ENCODE data around the gene RGS4. TPM values are rescaled to one million over a fixed set of nuclear protein-coding genes. Genes with fewer than 3 reads are reported as not detected.

The RGS4 gene
- total RNA-seq, 1 experiment from 2014 or later, result not detected

- no peaks in the 10 kb centered on the region for H3K27me3 Mint-ChIP-seq (ENCODE audit: low read depth)
- Histone ChIP-seq H3K9ac (ENCODE audit: extremely low read depth, insufficient read length, low read length) (no peak overlapping the region), H3K79me2 (ENCODE audit: insufficient read depth, low read length) (no peaks in the 10 kb centered on the region), H2BK12ac (ENCODE audit: insufficient read length, low read depth, low read length) (no peak overlapping the region), H3K23ac (ENCODE audit: insufficient read length, low read depth, low read length) (no peak overlapping the region), H3K23me2 (ENCODE audit: insufficient read length, low read depth, low read length, poor library complexity, severe bottlenecking) (no peaks in the 10 kb centered on the region), H2BK120ac (ENCODE audit: low read depth, low read length, poor library complexity, severe bottlenecking) (no peak overlapping the region), H3K27ac (ENCODE audit: insufficient read length, low read depth, low read length) (no peak overlapping the region), H3K56ac (ENCODE audit: insufficient read length, low read depth, low read length) (no peak overlapping the region), H3K4me2 (ENCODE audit: insufficient read depth, insufficient read length, low read length) (no peak overlapping the region), H4K91ac (ENCODE audit: insufficient read length, low read depth, low read length) (no peak overlapping the region), H2BK5ac (ENCODE audit: insufficient read length, low read length) (no peak overlapping the region), H4K20me1 (ENCODE audit: control insufficient read depth, insufficient read depth, insufficient read length) (no peaks in the 10 kb centered on the region), H3K9me3 (ENCODE audit: control insufficient read depth, low read depth, low read length) (no peaks in the 10 kb centered on the region), H3K79me1 (ENCODE audit: insufficient read depth, low read depth, low read length, poor library complexity, severe bottlenecking) (no peaks in the 10 kb centered on the region), H4K5ac (ENCODE audit: insufficient read length, low read depth, low read length) (no peak overlapping the region), H4K8ac (replicated peaks; ENCODE audit: insufficient read length, low read depth, low read length) (no peak overlapping the region), H2AK5ac (ENCODE audit: insufficient read length, low read length) (no peak overlapping the region), H2BK20ac (ENCODE audit: low read depth, low read length, poor library complexity, severe bottlenecking) (no peak overlapping the region), H3K4ac (ENCODE audit: low read depth, low read length) (no peak overlapping the region), H3K14ac (ENCODE audit: insufficient read depth, low read length) (no peak overlapping the region), H3K18ac (ENCODE audit: insufficient read length, low read depth, low read length) (no peak overlapping the region), H3K4me1 (ENCODE audit: insufficient read depth, low read length) (no peaks in the 10 kb centered on the region), H2BK15ac (ENCODE audit: low read depth, low read length) (no peak overlapping the region), H3K27me3 (ENCODE audit: insufficient read depth, low read length) (no peaks in the 10 kb centered on the region), H2AFZ (ENCODE audit: low read length) (no peak overlapping the region), H3T11ph (ENCODE audit: low read length) (no peak overlapping the region)
- no peak overlapping the region for H3K4me3 Mint-ChIP-seq
- no peak overlapping the region for H3K27ac Mint-ChIP-seq
- no peaks in the 10 kb centered on the region for H3K36me3 Mint-ChIP-seq (ENCODE audit: insufficient read depth in 1 of 3, low read depth in 3 of 3)
- 100% methylated on average over 1 of the region's 4 CpGs for WGBS (ENCODE audit: extremely low coverage, insufficient read length, low lambda C conversion rate)
- H3K4me1 Mint-ChIP-seq, result no peaks in the 10 kb centered on the region
- H3K9me3 Mint-ChIP-seq, result no peaks in the 10 kb centered on the region; a peak in 1 of 5 replicates
- TF ChIP-seq CTCF (conservative IDR thresholded peaks at IDR 0.05), result no peak
- DNase-seq, result no peak
Observed at GRCh38 chr1:163094182-163094581, 25.0 kb downstream of the RGS4 start.
